GM23338 (cell line): ENCODE measurements around the gene ANKRA2. TPM values are rescaled to one million over a fixed set of nuclear protein-coding genes. Genes with fewer than 3 reads are reported as not detected.

Experiments used
- ATAC-seq: fragments of 200-7000 bp; cut with Tn5 transposase; 3 replicates; pipeline ENCODE4 v1.9.1; 2020
- DNase-seq: peaks from one replicate; pipeline ENCODE4 v3.0.0-alpha.2; 2015; ENCODE audit warnings: low spot score
- H2AFZ ChIP-seq: fragments of 200-600 bp; sonication (generic); 2 replicates; pipeline ENCODE4 v1.8.0; 2016; ENCODE audit warnings: antibody characterized with exemption, mild to moderate bottlenecking, moderate library complexity
- H3F3A ChIP-seq: fragments of 200-600 bp; sonication (generic); replicated peaks from 2 replicates; pipeline ENCODE4 v1.8.0; 2017; ENCODE audit warnings: antibody characterized with exemption, mixed run types, low read depth
- H3K27ac ChIP-seq: fragments of 200-600 bp; sonication (generic); 2 replicates; pipeline ENCODE4 v1.6.1; 2016; ENCODE audit warnings: low read depth
- H3K27me3 ChIP-seq: fragments of 200-600 bp; sonication (generic); 2 replicates; pipeline ENCODE4 v1.8.0; 2016; ENCODE audit warnings: mild to moderate bottlenecking, mixed run types, moderate library complexity; ENCODE audit not compliant: insufficient read depth
- H3K36me3 ChIP-seq: fragments of 200-600 bp; sonication (generic); 2 replicates; pipeline ENCODE4 v1.8.0; 2016; ENCODE audit warnings: mild to moderate bottlenecking; ENCODE audit not compliant: insufficient read depth
- H3K4me1 ChIP-seq: fragments of 200-600 bp; sonication (generic); 2 replicates; pipeline ENCODE4 v1.8.0; 2016; ENCODE audit warnings: mild to moderate bottlenecking, moderate library complexity; ENCODE audit not compliant: insufficient read depth
- H3K4me2 ChIP-seq: fragments of 200-600 bp; sonication (generic); 2 replicates; pipeline ENCODE4 v1.7.1; 2017; ENCODE audit warnings: mixed run types
- H3K4me3 ChIP-seq: fragments of 200-600 bp; sonication (generic); 2 replicates; pipeline ENCODE4 v1.6.1; 2016; ENCODE audit warnings: mixed run types
- H3K79me2 ChIP-seq: fragments of 200-600 bp; sonication (generic); replicated peaks from 2 replicates; pipeline ENCODE4 v1.8.0; 2017; ENCODE audit warnings: mild to moderate bottlenecking; ENCODE audit not compliant: insufficient read depth
- H3K9me2 ChIP-seq: fragments of 200-600 bp; sonication (generic); 2 replicates; pipeline ENCODE4 v1.8.0; 2017; ENCODE audit not compliant: insufficient read depth
- H4K20me1 ChIP-seq: fragments of 200-600 bp; sonication (generic); replicated peaks from 2 replicates; pipeline ENCODE4 v1.8.0; 2017; ENCODE audit warnings: mild to moderate bottlenecking; ENCODE audit not compliant: insufficient read depth
- H3K27ac Mint-ChIP-seq: 2 replicates; pipeline ENCODE4 v1.8.0; 2020; ENCODE audit warnings: inconsistent platforms, mild to moderate bottlenecking, moderate library complexity, mixed read lengths
- H3K27me3 Mint-ChIP-seq: 3 replicates; pipeline ENCODE4 v1.8.0; 2022; ENCODE audit warnings: low read depth, mild to moderate bottlenecking, moderate library complexity, mixed read lengths, inconsistent platforms; ENCODE audit not compliant: insufficient read depth, poor library complexity
- H3K36me3 Mint-ChIP-seq: 3 replicates; pipeline ENCODE4 v1.8.0; 2021; ENCODE audit warnings: low read depth, mild to moderate bottlenecking, inconsistent platforms, moderate library complexity, mixed read lengths
- H3K4me1 Mint-ChIP-seq: 3 replicates; pipeline ENCODE4 v1.8.0; 2020; ENCODE audit warnings: mild to moderate bottlenecking, inconsistent platforms, mixed read lengths
- H3K4me3 Mint-ChIP-seq: 3 replicates; pipeline ENCODE4 v1.8.0; 2021; ENCODE audit warnings: moderate library complexity, mild to moderate bottlenecking, inconsistent platforms, mixed read lengths
- H3K9me3 Mint-ChIP-seq: 3 replicates; pipeline ENCODE4 v1.8.0; 2020; ENCODE audit warnings: moderate library complexity, mild to moderate bottlenecking, inconsistent platforms, mixed read lengths
- EZH2 ChIP-seq: fragments of 200-600 bp; sonication (generic); IDR thresholded peaks from one replicate; pipeline ENCODE4 v1.8.0; 2017; ENCODE audit warnings: antibody characterized with exemption, mild to moderate bottlenecking, low read depth; ENCODE audit not compliant: unreplicated experiment
- JUNB ChIP-seq: IDR thresholded peaks from one replicate; pipeline ENCODE4 v1.6.1; 2016; ENCODE audit warnings: antibody characterized with exemption; ENCODE audit not compliant: unreplicated experiment
- NANOG ChIP-seq: IDR thresholded peaks from 2 replicates; pipeline ENCODE4 v1.6.1; 2016; ENCODE audit warnings: antibody characterized with exemption, borderline replicate concordance
- POLR2AphosphoS5 ChIP-seq: IDR thresholded peaks from 2 replicates; pipeline ENCODE4 v1.6.1; 2016; ENCODE audit warnings: antibody characterized with exemption, low read depth
- STAT1 ChIP-seq: IDR thresholded peaks from one replicate; pipeline ENCODE4 v1.6.1; 2016; ENCODE audit warnings: antibody characterized with exemption; ENCODE audit not compliant: unreplicated experiment
- polyA plus RNA-seq: library from polyadenylated mRNA; unstranded; fragments of >200 nt; fragmentation: Nextera tagmentation; extraction: Ambion mirVana; gene quantifications from 2 replicates; pipeline ENCODE4 v1.2.1, GENCODE V29; 2016
- total RNA-seq: library from RNA; depleted of rRNA; stranded (reverse); fragments of >200 nt; shearing (Covaris generic); gene quantifications from 2 replicates; pipeline ENCODE4 v1.2.3, GENCODE V29; 2014
- TF ChIP-seq, protein P1 (sequence below): IDR thresholded peaks from 2 replicates; pipeline ENCODE4 v1.6.1; 2016; ENCODE audit warnings: antibody characterized with exemption
- TF ChIP-seq, protein P2 (sequence below): IDR thresholded peaks from one replicate; pipeline ENCODE4 v1.6.1; 2018; ENCODE audit warnings: antibody characterized with exemption; ENCODE audit not compliant: unreplicated experiment
- TF ChIP-seq, protein P3 (sequence below), 2 experiments: fragments of 200-600 bp in 1 of 2; sonication (generic) in 1 of 2; conservative IDR thresholded peaks; 2 replicates each; pipeline versions ENCODE4 v1.5.1 to v1.6.1; 2016 to 2017; ENCODE audit warnings: antibody characterized with exemption in 2 of 2, low read depth in 2 of 2, mild to moderate bottlenecking in 2 of 2, moderate library complexity in 1 of 2

Gene ANKRA2
- total and polyA plus RNA-seq, 2 experiments from 2014 or later, result 13.1 to 15.3 TPM

DNA sequence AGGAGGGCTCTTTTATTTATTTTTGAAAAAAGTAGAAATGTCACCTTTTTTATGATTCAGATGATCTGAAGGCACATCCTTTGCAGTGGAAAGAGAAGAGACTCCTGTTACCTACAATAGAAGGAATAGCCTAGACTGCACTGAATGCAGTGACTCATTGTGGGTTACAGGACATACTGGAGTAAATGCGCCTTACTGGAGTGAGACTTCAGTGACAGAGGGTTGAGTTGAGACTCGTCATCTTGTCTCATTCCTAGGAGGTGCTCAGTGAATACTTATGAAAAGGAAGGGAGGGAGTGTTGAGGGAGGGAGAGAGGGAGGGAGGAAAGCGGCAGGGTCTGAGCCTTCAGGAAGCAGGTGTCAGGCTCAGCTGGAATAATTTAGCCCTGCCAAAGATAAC, 25.2 kb downstream of the ANKRA2 start (continued):
- TF ChIP-seq, protein P1, sequence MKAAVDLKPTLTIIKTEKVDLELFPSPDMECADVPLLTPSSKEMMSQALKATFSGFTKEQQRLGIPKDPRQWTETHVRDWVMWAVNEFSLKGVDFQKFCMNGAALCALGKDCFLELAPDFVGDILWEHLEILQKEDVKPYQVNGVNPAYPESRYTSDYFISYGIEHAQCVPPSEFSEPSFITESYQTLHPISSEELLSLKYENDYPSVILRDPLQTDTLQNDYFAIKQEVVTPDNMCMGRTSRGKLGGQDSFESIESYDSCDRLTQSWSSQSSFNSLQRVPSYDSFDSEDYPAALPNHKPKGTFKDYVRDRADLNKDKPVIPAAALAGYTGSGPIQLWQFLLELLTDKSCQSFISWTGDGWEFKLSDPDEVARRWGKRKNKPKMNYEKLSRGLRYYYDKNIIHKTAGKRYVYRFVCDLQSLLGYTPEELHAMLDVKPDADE, result no peak

DNA sequence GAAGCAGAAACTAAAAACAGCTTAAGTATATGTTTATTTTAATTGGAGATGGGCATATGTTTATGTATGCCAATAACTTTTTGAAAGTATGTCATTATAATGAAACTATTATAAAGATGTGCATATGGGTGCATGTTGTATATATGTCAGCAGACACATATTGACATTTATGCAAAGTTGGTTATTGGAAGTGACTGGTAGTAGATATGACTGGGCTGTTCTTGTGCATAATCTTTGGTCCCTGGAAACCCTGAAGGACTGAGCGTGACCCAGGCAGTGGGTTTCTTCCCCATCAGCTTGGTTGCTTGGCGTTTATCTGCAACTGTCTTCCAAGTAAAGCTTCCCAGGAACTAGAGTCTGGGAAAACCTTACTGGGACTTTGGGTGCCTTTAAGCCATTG, 25.7 kb downstream of the ANKRA2 start:
- no peak for DNase-seq
- H3K4me2 ChIP-seq, result no peak overlapping the region
- no peaks in the 10 kb centered on the region for H4K20me1 ChIP-seq
- no peak overlapping the region for H3K4me3 ChIP-seq
- H3K9me2 ChIP-seq, result no peaks in the 10 kb centered on the region
- H3K27me3 Mint-ChIP-seq, result peaks cover 8% of the 10 kb centered on the region
- H3K4me1 Mint-ChIP-seq, result peaks cover 4% of the 10 kb centered on the region
- H3K27ac Mint-ChIP-seq, result no peak overlapping the region
- H3K9me3 Mint-ChIP-seq, result peaks cover 6% of the 10 kb centered on the region; the same call in 2 of the 3 replicates
- H3F3A ChIP-seq, result no peaks in the 10 kb centered on the region
- no peaks in the 10 kb centered on the region for H3K36me3 ChIP-seq
- H3K27ac ChIP-seq, result no peak overlapping the region
- H3K36me3 Mint-ChIP-seq, result no peaks in the 10 kb centered on the region
- H3K27me3 ChIP-seq, result no peaks in the 10 kb centered on the region
- no peak for ATAC-seq
- TF ChIP-seq, protein P2, sequence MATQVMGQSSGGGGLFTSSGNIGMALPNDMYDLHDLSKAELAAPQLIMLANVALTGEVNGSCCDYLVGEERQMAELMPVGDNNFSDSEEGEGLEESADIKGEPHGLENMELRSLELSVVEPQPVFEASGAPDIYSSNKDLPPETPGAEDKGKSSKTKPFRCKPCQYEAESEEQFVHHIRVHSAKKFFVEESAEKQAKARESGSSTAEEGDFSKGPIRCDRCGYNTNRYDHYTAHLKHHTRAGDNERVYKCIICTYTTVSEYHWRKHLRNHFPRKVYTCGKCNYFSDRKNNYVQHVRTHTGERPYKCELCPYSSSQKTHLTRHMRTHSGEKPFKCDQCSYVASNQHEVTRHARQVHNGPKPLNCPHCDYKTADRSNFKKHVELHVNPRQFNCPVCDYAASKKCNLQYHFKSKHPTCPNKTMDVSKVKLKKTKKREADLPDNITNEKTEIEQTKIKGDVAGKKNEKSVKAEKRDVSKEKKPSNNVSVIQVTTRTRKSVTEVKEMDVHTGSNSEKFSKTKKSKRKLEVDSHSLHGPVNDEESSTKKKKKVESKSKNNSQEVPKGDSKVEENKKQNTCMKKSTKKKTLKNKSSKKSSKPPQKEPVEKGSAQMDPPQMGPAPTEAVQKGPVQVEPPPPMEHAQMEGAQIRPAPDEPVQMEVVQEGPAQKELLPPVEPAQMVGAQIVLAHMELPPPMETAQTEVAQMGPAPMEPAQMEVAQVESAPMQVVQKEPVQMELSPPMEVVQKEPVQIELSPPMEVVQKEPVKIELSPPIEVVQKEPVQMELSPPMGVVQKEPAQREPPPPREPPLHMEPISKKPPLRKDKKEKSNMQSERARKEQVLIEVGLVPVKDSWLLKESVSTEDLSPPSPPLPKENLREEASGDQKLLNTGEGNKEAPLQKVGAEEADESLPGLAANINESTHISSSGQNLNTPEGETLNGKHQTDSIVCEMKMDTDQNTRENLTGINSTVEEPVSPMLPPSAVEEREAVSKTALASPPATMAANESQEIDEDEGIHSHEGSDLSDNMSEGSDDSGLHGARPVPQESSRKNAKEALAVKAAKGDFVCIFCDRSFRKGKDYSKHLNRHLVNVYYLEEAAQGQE, result no peak
- TF ChIP-seq, protein P1, result no peak
- TF ChIP-seq NANOG, result no peak
- TF ChIP-seq EZH2, result no peak
- no peak for TF ChIP-seq JUNB
- H2AFZ ChIP-seq, result no peak overlapping the region
- no peaks in the 10 kb centered on the region for H3K79me2 ChIP-seq
- no peaks in the 10 kb centered on the region for H3K4me1 ChIP-seq
- no peak overlapping the region for H3K4me3 Mint-ChIP-seq

DNA sequence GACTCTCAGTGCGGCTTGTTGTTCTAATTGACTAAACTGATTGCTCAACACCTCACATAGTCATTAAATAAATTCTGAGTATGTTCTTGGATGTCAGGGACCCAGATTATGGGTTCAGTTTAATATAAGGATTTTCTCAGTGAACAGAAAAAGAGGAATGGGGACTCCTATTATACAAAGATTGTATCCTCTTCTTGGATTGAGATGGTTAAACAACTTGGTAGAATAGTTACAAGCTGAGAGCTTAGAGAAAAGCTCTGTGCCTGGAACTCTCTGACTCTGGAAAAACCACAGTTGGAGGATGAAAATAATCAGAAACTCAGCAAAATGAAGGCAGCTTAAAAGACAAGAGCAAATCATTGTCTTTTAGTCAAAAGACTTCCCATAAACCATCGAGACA, 30.5 kb downstream of the ANKRA2 start:
- Histone ChIP-seq H3K4me2 (no peak overlapping the region), H4K20me1 (no peaks in the 10 kb centered on the region), H3K79me2 (no peaks in the 10 kb centered on the region), H3K27me3 (no peaks in the 10 kb centered on the region), H3K27ac (no peak overlapping the region), H3K36me3 (no peaks in the 10 kb centered on the region), H3K4me3 (no peak overlapping the region), H3K9me2 (peaks cover 7% of the 10 kb centered on the region; the same call in 1 of the 2 replicates), H3F3A (no peaks in the 10 kb centered on the region), H3K4me1 (no peaks in the 10 kb centered on the region), H2AFZ (no peak overlapping the region)
- Mint-ChIP-seq H3K9me3 (peaks cover 31% of the 10 kb centered on the region), H3K36me3 (peaks cover 17% of the 10 kb centered on the region), H3K4me1 (no peaks in the 10 kb centered on the region; the same call in 1 of the 3 replicates), H3K27me3 (peaks cover 11% of the 10 kb centered on the region), H3K27ac (no peak overlapping the region), H3K4me3 (no peak overlapping the region)
- ATAC-seq (no peak), DNase-seq (no peak)
- TF ChIP-seq, protein P3, sequence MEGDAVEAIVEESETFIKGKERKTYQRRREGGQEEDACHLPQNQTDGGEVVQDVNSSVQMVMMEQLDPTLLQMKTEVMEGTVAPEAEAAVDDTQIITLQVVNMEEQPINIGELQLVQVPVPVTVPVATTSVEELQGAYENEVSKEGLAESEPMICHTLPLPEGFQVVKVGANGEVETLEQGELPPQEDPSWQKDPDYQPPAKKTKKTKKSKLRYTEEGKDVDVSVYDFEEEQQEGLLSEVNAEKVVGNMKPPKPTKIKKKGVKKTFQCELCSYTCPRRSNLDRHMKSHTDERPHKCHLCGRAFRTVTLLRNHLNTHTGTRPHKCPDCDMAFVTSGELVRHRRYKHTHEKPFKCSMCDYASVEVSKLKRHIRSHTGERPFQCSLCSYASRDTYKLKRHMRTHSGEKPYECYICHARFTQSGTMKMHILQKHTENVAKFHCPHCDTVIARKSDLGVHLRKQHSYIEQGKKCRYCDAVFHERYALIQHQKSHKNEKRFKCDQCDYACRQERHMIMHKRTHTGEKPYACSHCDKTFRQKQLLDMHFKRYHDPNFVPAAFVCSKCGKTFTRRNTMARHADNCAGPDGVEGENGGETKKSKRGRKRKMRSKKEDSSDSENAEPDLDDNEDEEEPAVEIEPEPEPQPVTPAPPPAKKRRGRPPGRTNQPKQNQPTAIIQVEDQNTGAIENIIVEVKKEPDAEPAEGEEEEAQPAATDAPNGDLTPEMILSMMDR (conservative IDR thresholded peaks at IDR 0.05; ENCODE audit: low read depth in 2 of 2), result no peak
- TF ChIP-seq NANOG (no peak), POLR2AphosphoS5 (no peak), STAT1 (no peak), EZH2 (no peak)
- TF ChIP-seq, protein P1, result no peak
